MCF 10A (cell line): Measurements from ENCODE around the gene UQCR10. TPM values are rescaled to one million over a fixed set of nuclear protein-coding genes. Genes with fewer than 3 reads are reported as not detected.
A peak's percentile ranks its signal among the peaks of the same experiment; 100 is the strongest.

Experiments used
- BruUV-seq: library from RNA; stranded (reverse); fragments of 400-500 nt; replicated peaks from 2 replicates; lab custom pipeline; 2021; lab: Mats Ljungman, UMichigan
- CTCF ChIA-PET: fragments of 300-600 bp; sonication (Branson Sonifier 250); formaldehyde crosslinking; extraction: SDS; loops from one replicate; lab custom pipeline; 2021; ENCODE audit warnings: antibody characterized with exemption, inconsistent platforms; lab: Yijun Ruan, JAX
- POLR2A ChIA-PET: fragments of 300-600, 350-650 bp; sonication (Branson Sonifier 250); formaldehyde crosslinking; extraction: SDS; loops from one replicate; lab custom pipeline; 2020; ENCODE audit warnings: antibody characterized with exemption, inconsistent platforms; lab: Yijun Ruan, JAX
- DNase-seq: peaks from one replicate; pipeline ENCODE4 v3.0.0-alpha.2; 2018; ENCODE audit not compliant: unreplicated experiment
- H3K27ac Mint-ChIP-seq: one replicate; pipeline ENCODE4 v1.8.0; 2022; ENCODE audit warnings: mild to moderate bottlenecking, low read depth, mixed read lengths; ENCODE audit not compliant: unreplicated experiment
- H3K27me3 Mint-ChIP-seq: one replicate; pipeline ENCODE4 v1.8.0; 2022; ENCODE audit warnings: mixed read lengths; ENCODE audit not compliant: insufficient read depth, unreplicated experiment
- H3K36me3 Mint-ChIP-seq: one replicate; pipeline ENCODE4 v1.8.0; 2022; ENCODE audit warnings: mild to moderate bottlenecking, moderate library complexity, mixed read lengths; ENCODE audit not compliant: insufficient read depth, unreplicated experiment
- H3K4me1 Mint-ChIP-seq: one replicate; pipeline ENCODE4 v1.8.0; 2022; ENCODE audit warnings: mixed read lengths; ENCODE audit not compliant: insufficient read depth, unreplicated experiment
- H3K4me3 Mint-ChIP-seq: one replicate; pipeline ENCODE4 v1.8.0; 2022; ENCODE audit warnings: mild to moderate bottlenecking, moderate library complexity, mixed read lengths; ENCODE audit not compliant: unreplicated experiment
- H3K9me3 Mint-ChIP-seq: one replicate; pipeline ENCODE4 v1.8.0; 2022; ENCODE audit warnings: mixed read lengths; ENCODE audit not compliant: unreplicated experiment
- intact Hi-C: fragments of 100-400 bp; cut with micrococcal nuclease; formaldehyde crosslinking; loops from 2 replicates; pipeline ENCODE4 v1.14.1; 2022
- total RNA-seq: library from RNA; stranded (reverse); gene quantifications from 2 replicates; pipeline ENCODE4 v1.2.3, GENCODE V29; 2022
- TF ChIP-seq, protein P1 (sequence below): fragments of 200-600 bp; IDR thresholded peaks from one replicate; pipeline ENCODE4 v1.8.0; 2022; ENCODE audit warnings: antibody characterized with exemption, mild to moderate bottlenecking; ENCODE audit not compliant: unreplicated experiment

Gene UQCR10
- total RNA-seq, 1 experiment from 2014 or later, result 94.7 TPM

DNA sequence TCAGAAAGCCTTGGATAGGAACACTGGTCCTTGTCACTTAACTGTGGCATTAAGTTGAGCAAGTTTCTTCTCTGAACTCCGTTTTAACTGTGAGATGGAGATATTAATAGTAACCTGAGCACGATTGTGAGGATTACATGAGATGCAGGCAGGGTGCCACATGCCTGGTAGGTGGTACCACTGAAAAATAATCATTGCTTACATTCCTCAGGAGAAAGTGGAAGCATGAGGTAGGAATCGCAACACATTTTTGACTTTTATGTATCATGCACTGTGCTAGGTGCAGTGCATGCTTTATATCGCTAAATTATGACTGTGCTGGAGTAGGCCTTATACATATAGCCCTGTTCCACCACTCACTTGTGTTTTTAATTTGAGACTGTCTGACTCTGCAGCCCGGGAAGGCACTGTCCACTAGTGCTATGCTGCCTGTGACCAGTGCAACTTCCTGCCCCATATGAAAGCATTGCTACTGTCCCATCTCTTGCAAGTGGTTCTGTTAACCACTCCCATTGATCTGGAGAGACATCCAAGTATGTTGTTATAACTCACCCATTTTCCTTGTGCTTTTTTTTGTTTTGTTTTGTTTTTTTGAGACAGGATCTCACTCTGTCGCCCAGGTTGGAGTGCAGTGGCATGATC lies 1.0 kb downstream of the UQCR10 start:
- intact Hi-C loops, result no loop called here
- Mint-ChIP-seq H3K27me3 (no peaks in the 10 kb centered on the region), H3K9me3 (no peaks in the 10 kb centered on the region), H3K4me3 (peak overlapping the region; percentile 99), H3K4me1 (peaks cover 22% of the 10 kb centered on the region), H3K36me3 (peaks cover 25% of the 10 kb centered on the region), H3K27ac (peak overlapping the region; percentile 100)
- no peak for DNase-seq
- POLR2A ChIA-PET, result interaction anchor here (0.6 to 1.9 kb wide), 2 partner anchors 140 to 1881 kb away, joined by 4 to 9 read pairs; no protein-coding TSS in a partner anchor
- BruUV-seq, result no TSS peak
- CTCF ChIA-PET, result interaction anchor here (0.6 to 0.7 kb wide), 2 partner anchors 59 to 232 kb away, joined by 3 to 5 read pairs; no protein-coding TSS in a partner anchor
- TF ChIP-seq, protein P1, sequence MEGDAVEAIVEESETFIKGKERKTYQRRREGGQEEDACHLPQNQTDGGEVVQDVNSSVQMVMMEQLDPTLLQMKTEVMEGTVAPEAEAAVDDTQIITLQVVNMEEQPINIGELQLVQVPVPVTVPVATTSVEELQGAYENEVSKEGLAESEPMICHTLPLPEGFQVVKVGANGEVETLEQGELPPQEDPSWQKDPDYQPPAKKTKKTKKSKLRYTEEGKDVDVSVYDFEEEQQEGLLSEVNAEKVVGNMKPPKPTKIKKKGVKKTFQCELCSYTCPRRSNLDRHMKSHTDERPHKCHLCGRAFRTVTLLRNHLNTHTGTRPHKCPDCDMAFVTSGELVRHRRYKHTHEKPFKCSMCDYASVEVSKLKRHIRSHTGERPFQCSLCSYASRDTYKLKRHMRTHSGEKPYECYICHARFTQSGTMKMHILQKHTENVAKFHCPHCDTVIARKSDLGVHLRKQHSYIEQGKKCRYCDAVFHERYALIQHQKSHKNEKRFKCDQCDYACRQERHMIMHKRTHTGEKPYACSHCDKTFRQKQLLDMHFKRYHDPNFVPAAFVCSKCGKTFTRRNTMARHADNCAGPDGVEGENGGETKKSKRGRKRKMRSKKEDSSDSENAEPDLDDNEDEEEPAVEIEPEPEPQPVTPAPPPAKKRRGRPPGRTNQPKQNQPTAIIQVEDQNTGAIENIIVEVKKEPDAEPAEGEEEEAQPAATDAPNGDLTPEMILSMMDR, result no peak

GRCh38 chr22:29769723-29770321 lies 2.7 kb downstream of the UQCR10 start:
- Mint-ChIP-seq H3K27ac (no peak overlapping the region), H3K27me3 (no peaks in the 10 kb centered on the region), H3K9me3 (no peaks in the 10 kb centered on the region), H3K4me1 (peaks cover 24% of the 10 kb centered on the region), H3K36me3 (peaks cover 25% of the 10 kb centered on the region), H3K4me3 (no peak overlapping the region)
- no peak for DNase-seq
- TF ChIP-seq, protein P1, result no peak
- intact Hi-C loops, result no loop called here
- CTCF ChIA-PET, result interaction anchor here (0.7 to 1.6 kb wide), 3 partner anchors 235 to 319 kb away, joined by 3 to 6 read pairs (median 5); no protein-coding TSS in a partner anchor
- POLR2A ChIA-PET, result interaction anchor here (0.7 to 0.9 kb wide), 2 partner anchors 10 to 227 kb away, joined by 3 read pairs; no protein-coding TSS in a partner anchor
- no TSS peak for BruUV-seq

- Mint-ChIP-seq H3K36me3 (peaks cover 25% of the 10 kb centered on the region), H3K9me3 (no peaks in the 10 kb centered on the region), H3K27ac (peak overlapping the region; percentile 68), H3K27me3 (no peaks in the 10 kb centered on the region), H3K4me1 (peaks cover 13% of the 10 kb centered on the region), H3K4me3 (no peak overlapping the region)
- intact Hi-C loops, result loop anchor here (1.0 kb wide), 2 partner anchors 233 to 317 kb away; no protein-coding TSS in a partner anchor
- TF ChIP-seq, protein P1, result peak; percentile 34
- CTCF ChIA-PET, result interaction anchor here (0.6 to 3.6 kb wide), 12 partner anchors 10 to 232 kb away, joined by 3 to 28 read pairs (median 4); no protein-coding TSS in a partner anchor
- POLR2A ChIA-PET, result interaction anchor here (0.7 to 1.3 kb wide), 3 partner anchors 111 to 317 kb away, joined by 3 to 4 read pairs (median 3); no protein-coding TSS in a partner anchor
- BruUV-seq, result no TSS peak
- peak; percentile 55 for DNase-seq
Measured at GRCh38 chr22:29772170-29772641, 5.0 kb downstream of the UQCR10 start.

DNA sequence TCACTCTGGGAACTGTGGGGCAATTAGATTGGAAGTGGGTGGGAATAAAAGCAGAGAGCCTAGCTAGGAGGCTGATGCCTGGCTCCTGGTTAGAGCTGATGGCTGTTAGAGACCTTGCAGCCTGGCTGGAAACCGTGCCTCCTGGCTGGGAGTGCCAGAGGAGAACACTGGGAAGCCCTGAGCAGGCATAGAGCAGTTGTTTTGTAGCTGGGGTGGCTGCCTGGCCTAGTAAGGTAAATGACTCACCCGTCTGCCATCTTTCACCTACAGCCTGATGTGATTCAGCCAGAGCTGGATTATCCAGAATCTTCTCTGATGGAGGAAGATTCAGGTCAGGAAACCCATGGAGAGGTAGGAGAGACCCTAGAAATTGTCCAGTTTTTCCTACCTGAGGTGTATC lies 6.1 kb downstream of the UQCR10 start:
- BruUV-seq, result no TSS peak
- H3K4me3 Mint-ChIP-seq, result no peak overlapping the region
- H3K4me1 Mint-ChIP-seq, result peaks cover 13% of the 10 kb centered on the region
- CTCF ChIA-PET, result interaction anchor here (0.7 to 3.6 kb wide), 6 partner anchors 9 to 313 kb away, joined by 4 to 28 read pairs (median 6); no protein-coding TSS in a partner anchor
- peak overlapping the region; percentile 68 for H3K27ac Mint-ChIP-seq
- peaks cover 25% of the 10 kb centered on the region for H3K36me3 Mint-ChIP-seq
- no peaks in the 10 kb centered on the region for H3K27me3 Mint-ChIP-seq
- intact Hi-C loops, result no loop called here
- no peaks in the 10 kb centered on the region for H3K9me3 Mint-ChIP-seq
- TF ChIP-seq, protein P1, result no peak
- peak; percentile 62 for DNase-seq
- POLR2A ChIA-PET, result interaction anchor here (0.6 to 1.3 kb wide), 9 partner anchors 9 to 1380 kb away, joined by 3 to 6 read pairs (median 3); no protein-coding TSS in a partner anchor
